HG03571 (cell line): ENCODE data around the gene RNF11.

Experiments used
- ATAC-seq: cut with Tn5 transposase; IDR thresholded peaks from one replicate; pipeline ENCODE4 v1.9.1; 2021; ENCODE audit not compliant: unreplicated experiment

Gene RNF11

DNA sequence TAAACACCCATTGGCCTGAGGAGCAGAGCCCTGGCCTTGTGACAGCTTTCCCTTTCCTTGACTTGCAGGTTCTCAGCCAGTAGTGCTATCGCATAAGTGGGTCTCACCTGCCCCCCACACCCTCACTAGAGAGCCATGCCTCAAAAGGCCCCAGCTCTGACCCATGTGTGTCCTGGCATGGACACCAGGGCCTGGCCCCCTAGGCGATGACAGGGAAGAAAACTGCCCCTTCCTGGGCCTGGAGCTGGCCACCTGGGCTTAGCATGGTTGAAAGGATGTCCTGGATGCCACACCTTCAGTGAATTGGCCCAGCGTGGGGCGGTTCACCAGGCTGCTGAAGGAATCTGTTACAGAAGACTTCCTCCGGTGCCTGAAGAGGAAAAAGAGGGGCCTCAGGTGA is 75.8 kb downstream of the RNF11 start:
- no peak for ATAC-seq

DNA sequence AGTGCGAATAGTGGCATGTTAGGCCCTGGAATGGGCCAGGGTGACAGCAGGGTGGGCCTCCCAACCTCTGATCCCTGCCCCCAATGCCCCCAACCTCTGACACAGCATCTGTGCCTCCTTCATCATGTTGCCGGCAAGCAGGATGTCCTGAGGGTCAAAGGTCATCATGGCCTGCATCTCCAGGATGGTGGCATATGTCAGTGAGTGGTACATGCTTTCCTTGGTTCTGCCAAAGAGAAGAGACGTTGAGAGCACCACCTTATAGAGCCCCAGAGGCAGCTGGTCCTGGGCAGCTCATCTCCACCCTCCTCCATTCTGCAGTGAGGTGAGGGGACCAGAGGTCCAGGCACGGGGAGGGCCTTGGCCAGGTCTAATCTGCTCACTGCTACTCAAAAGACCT is 76.6 kb downstream of the RNF11 start:
- no peak for ATAC-seq

DNA sequence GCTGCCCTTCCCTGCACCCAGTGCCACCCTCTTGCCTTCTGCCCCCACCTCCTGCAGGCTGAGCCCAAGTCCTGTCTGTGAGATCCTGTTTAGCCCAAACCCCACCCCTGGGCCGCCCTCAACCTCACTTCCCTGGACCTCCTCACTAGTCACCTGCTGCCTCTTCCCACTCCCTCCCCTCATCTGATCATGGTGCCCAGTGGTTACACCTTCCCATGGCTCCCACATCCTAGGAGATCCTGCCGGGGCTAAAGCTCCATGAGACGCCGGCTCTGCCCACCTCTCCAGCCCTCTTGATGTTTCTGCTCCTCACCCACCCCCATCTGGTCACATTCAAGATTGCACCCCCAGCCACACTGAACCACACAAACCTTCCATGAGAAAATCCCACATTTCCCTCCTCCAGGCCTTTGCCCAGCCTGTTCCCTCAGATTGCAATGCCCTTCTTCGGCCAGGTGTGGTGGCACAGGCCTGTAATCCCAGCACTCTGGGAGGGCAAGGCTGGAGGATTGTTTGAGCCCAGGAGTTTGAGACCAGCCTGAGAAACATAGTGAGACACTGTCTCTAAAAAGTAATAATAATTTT is 77.3 kb downstream of the RNF11 start:
- ATAC-seq = no peak

DNA sequence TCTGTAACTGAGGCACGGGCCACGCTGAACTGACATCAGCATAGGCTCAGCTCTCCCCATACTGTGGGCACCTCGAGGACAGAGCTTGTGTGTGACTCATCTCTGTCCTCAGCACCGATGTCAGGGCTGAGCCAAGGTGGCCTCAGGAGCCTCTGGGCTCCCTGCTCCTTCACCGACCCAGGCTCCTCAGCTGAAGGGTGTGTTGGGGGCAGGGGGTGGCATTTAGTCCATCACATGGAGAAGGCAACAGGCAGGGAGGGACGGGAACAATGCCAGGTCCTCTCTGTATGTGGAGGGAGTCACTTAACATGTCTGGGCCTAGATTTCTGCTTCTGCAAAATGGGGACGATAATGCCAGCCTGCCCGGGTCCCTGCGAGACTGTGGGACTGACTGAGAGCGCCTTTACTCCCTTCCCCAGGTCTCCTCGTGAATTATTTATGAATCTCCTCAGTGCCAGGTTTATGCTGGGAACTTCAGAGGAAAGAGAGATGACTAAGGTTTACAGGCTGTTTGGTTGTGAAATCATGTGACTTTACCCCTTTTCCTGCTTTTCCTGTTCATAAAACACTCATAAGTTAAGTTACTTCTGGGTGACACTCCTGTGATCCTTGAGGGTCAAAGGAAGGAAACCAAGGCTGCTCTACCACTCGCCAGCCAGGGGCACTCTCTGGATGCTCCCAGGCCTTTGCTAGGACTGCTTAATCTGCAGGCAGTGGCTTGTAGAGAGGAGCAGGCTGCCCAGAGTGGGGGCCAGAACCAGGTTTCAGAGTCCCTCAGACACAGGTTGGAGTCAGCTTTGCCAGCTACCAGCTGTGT is 78.1 kb downstream of the RNF11 start:
- ATAC-seq = no peak

DNA sequence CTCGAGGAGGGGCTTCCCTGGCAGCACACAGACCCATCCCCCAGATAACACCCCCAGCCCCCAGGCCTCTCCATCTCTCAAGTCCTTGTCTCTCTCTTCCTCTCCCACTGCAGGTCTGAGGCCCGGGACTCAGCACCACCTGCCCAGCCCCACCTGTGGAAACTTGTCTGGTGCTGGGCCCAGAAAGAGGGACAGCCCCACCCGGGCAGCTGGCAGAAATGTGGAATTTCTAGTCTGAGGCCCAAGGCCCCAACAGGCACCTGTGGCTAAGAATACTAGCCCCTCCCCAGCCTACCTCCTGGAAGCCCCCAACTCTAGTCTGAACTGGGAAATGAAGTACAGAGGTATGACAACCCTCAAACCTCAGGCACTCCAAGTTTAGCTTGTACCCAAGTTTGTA is 78.9 kb downstream of the RNF11 start:
- no peak for ATAC-seq

DNA sequence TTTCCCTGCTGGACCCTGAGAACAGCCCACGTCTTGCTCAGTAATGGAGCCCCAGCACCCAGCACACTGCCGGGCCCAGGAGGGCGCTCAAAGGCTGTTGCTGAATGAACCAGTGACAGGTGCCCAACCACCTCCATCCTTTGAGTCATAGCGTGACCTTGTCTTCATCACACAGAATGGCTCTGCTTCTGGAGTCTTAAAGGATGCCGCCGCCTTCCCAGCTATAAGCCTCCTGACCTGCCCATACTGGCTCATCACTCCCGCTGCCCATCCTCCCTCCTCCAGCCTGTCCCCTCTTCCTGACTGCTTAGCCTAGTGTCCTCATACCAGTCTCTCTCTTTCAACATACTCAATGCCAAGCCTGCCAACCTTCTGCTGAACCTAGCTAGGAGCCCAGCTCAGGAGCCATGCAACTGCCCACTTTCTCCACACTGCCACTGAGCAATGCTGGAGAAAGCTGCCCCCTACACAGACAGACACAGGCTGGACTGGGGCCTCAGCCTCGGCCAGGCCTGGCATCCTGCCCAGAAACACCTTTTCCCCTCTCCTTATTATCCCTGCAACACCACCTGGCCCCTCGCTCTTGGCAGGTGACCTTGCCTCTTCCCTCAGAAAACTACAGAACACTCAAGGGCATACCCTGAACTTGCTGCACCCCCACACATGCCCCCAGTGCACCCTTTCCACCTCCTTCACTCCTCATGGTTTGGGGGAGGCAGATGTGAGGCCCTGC is 80.2 kb downstream of the RNF11 start:
- ATAC-seq = no peak

DNA sequence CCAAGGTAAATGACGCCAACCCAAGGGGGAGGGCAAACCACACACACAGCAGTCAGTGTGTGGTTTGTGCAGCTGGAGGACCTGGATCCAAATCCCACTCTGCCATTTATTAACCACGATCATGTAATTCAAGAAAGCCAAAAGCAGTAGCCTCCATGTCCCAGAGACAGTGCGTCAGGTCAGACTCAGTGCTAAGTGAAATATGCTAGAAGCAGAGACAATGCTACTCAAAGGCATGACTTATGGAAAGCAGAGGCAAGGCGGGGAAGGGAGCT is 80.7 kb downstream of the RNF11 start:
- ATAC-seq = no peak

DNA sequence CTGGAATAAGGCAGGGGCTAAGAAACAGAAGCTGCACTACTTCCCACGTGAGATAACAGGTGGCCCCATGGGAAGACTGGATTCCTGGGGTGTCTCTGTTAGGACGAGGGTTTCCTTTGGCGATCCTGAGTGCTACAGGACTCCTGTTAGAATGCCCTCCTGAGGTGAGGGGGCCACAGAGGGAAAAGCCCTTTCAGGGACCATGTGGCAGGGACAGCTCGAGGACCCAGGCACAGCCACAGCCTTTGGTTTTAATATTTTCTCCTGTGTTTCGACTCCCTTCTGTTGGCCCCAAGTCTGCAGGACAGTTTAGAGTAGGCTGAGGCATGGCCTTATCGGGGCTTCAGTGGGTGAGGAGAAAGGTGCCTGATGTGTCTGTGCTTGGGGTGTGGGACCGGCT is 81.7 kb downstream of the RNF11 start:
- ATAC-seq = no peak

DNA sequence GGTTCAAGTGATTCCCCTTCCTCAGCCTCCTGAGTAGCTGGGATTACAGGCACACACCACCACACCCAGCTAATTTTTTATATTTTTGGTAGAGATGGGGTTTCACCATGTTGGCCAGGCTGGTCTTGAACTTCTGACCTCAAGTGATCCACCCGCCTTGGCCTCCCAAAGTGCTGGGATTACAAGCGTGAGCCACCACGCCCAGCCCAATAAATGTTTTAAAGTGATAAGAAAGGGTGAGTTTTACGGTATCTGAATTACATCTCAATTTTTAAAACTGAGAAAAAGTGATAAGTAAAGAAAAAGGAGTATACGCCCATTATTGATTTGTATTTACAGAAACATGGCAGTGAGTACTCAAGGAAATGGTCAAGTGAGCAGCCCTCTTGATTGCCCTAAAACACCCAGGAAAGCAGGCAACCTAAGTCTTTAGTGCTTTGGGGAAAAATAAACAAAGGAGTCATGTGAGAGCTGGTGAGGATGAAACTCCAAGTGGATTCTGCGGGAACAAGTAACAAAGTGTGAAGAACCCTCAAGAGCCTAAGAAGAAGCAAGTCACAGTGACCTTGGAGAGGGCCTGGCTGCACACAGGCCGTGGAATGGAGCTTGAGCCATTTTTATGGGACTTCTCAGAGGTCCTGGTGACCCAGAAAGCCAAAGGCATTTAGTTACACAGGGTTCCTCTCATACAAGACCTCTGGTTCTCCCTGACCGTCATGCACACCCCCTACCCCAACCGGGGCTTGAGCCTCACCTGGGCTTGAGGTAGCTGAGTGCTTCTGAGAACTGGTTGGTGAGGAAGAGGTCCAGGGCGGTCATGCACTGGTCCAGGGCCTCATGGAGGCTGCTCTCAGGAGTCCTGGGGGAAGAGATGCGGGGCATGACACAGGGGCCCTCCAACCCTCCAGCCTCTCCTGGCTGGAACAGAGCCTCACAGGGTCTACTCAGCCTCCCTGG is 85.2 kb downstream of the RNF11 start:
- ATAC-seq = no peak

DNA sequence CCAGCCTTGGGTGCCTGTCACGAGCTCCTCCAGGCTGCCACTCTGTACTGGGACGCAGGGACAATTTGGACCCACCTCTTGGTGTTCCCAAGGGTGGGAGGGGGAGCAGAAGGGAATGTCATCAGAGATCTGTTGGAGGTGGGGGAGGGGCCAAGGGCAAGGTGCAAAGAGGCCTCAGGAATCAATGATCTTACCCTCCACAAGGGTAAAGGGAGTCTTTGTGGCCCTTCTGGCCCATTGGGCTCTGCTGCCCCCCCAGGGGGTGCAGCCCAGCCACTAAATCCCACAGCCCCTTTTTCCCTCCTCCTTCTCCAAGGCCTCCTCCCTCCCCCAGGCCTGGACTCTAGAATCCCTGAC is 85.8 kb downstream of the RNF11 start:
- ATAC-seq = no peak

DNA sequence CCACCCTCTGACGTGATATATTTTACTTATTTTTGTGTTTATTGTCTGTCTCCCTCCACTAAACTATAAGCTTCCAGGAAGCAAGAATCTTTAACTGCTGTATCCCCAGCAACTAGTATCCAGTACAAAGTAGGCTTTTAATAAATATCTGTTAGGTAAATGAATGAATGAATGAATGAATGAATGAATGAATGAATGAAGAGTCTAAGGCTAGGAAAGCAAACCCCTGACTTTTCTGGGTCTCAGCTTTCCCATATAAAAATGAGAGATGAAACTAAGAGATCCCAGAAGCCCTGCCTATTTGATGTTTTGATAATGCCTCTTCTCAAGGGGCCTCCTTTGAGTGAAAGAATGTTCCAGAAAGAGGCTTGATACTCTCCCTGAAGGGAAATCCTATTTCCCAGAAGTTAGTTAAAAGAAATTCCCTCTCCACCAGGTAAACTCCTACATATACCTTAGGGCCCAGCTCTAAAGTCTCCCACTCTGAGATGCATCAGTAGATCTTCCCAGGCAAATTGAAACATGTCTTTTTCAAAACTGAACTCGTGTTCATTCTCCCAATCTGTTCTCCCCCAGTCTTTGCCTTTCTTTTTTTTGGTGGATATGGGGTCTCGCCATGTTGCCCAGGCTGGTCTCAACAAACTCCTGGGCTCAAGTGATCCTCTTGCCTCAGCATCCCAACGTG is 86.5 kb downstream of the RNF11 start:
- no peak for ATAC-seq
